Mesodermal cell (in vitro differentiated cells): ENCODE measurements around the gene TRIM41.
A peak's percentile ranks its signal among the peaks of the same experiment; 100 is the strongest.

Experiments
- H3K27ac ChIP-seq: 2 replicates; pipeline ENCODE4 v1.7.0; 2013; ENCODE audit warnings: mild to moderate bottlenecking, low read depth, low read length, moderate library complexity; ENCODE audit not compliant: severe bottlenecking
- H3K36me3 ChIP-seq: 2 replicates; pipeline ENCODE4 v1.7.1; 2013; ENCODE audit warnings: mild to moderate bottlenecking, low read length, moderate library complexity; ENCODE audit not compliant: control insufficient read depth, insufficient read depth
- H3K4me1 ChIP-seq: one replicate; pipeline ENCODE4 v1.7.1; 2013; ENCODE audit warnings: mild to moderate bottlenecking, low read length; ENCODE audit not compliant: insufficient read depth, control insufficient read depth, poor library complexity, severe bottlenecking
- H3K4me3 ChIP-seq: 2 replicates; pipeline ENCODE4 v1.7.0; 2013; ENCODE audit warnings: low read length, control low read depth, mild to moderate bottlenecking; ENCODE audit not compliant: insufficient read depth, poor library complexity, severe bottlenecking; ENCODE audit errors: extremely low read depth
- H3K9me3 ChIP-seq: 2 replicates; pipeline ENCODE4 v1.7.1; 2013; ENCODE audit warnings: mild to moderate bottlenecking, low read length, moderate library complexity; ENCODE audit not compliant: control insufficient read depth
- WGBS, 2 experiments: methylation state at CpG; one replicate each; pipeline ENCODE4 v1.1.5; 2013; ENCODE audit warnings: missing lambda C conversion rate in 2 of 2; ENCODE audit not compliant: insufficient coverage in 2 of 2; 5-methylcytosine and 5-hydroxymethylcytosine counted together

TRIM41 gene

GRCh38 chr5:181194489-181195248 lies 28.4 kb upstream of the TRIM41 start:
- Histone ChIP-seq H3K27ac (no peak overlapping the region), H3K9me3 (no peaks in the 10 kb centered on the region), H3K4me3 (no peak overlapping the region), H3K36me3 (no peaks in the 10 kb centered on the region), H3K4me1 (peaks cover 17% of the 10 kb centered on the region)
- WGBS, 2 experiments, result 87 to 88% methylated on average over 21 of the region's 21 CpGs

- 93 to 96% methylated on average over 44 of the region's 45 CpGs for WGBS, 2 experiments
- Histone ChIP-seq H3K36me3 (no peaks in the 10 kb centered on the region), H3K27ac (no peak overlapping the region), H3K4me3 (no peak overlapping the region), H3K4me1 (peaks cover 11% of the 10 kb centered on the region), H3K9me3 (no peaks in the 10 kb centered on the region)
Measured at GRCh38 chr5:181195249-181195761, 27.8 kb upstream of the TRIM41 start.

DNA sequence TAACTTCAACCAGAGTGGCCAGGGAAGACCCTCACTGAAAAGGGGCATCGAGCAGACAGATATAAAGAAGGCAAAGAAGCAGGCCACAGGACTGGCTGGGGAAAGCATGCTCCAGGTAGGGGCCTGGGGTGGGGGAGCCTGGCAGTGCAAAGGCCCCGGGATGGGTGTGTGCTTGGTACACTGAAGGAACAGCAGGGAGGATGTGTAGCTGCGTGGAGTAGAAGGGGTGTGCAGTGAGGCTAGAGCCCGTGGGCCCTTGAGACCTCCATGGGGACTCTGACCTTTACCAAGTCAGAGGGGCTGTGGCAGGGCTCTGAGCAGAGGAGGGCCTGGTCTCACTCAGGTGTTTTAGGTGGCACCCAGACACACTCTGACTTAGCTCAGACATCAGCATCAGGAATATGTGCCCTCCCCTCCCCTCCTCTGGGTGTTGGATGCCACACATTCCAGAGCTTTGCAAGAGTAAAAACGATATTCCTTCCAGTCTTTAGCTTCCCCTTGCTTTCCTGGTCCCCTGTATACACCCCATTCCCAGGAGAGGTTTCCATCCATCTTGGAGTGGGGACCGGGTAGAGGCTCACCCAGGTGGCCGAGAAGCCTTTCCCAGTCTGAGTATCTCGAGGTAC lies 25.6 kb upstream of the TRIM41 start:
- Histone ChIP-seq H3K4me3 (no peak overlapping the region), H3K27ac (no peak overlapping the region), H3K4me1 (peaks cover 7% of the 10 kb centered on the region), H3K9me3 (no peaks in the 10 kb centered on the region), H3K36me3 (no peaks in the 10 kb centered on the region)
- 74 to 77% methylated on average over 6 to 7 of the region's 8 CpGs for WGBS, 2 experiments

DNA sequence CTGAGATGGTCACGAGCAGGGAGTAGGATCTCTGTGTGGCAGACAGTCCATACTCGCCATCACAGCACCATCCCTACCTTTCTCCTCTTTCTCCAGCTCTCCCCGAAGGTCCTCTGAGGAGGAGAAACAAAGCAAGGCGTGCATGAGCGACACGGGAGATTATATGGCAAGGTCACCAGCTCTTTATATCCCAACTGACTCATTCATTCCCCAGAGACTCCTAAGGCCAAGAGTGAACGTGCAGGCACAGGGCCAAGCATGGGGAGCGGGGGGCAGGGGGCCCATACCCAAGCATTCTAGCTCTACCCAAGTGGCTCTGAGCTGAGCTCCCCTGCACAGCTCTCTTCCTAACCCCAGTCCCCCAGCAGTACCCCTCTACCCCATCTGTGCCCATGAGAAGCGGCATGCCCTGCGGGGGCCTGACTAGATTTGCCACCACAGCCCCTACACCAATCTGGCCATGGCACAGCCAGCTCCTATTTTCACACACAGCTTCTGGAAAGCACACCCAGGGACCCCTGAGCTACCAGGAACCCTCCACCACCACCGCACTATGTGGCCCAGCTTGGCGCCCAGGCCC lies 24.9 kb upstream of the TRIM41 start:
- no peak overlapping the region for H3K27ac ChIP-seq
- no peak overlapping the region for H3K4me3 ChIP-seq
- peaks cover 7% of the 10 kb centered on the region for H3K4me1 ChIP-seq
- H3K36me3 ChIP-seq, result no peaks in the 10 kb centered on the region
- no peaks in the 10 kb centered on the region for H3K9me3 ChIP-seq
- WGBS, 2 experiments, result 80 to 84% methylated on average over 3 to 8 of the region's 12 CpGs

GRCh38 chr5:181198905-181199519 lies 24.1 kb upstream of the TRIM41 start:
- Histone ChIP-seq H3K27ac (no peak overlapping the region), H3K36me3 (no peaks in the 10 kb centered on the region), H3K4me3 (no peak overlapping the region), H3K9me3 (no peaks in the 10 kb centered on the region), H3K4me1 (peaks cover 7% of the 10 kb centered on the region)
- 41 to 66% methylated on average over 5 to 9 of the region's 9 CpGs for WGBS, 2 experiments

DNA sequence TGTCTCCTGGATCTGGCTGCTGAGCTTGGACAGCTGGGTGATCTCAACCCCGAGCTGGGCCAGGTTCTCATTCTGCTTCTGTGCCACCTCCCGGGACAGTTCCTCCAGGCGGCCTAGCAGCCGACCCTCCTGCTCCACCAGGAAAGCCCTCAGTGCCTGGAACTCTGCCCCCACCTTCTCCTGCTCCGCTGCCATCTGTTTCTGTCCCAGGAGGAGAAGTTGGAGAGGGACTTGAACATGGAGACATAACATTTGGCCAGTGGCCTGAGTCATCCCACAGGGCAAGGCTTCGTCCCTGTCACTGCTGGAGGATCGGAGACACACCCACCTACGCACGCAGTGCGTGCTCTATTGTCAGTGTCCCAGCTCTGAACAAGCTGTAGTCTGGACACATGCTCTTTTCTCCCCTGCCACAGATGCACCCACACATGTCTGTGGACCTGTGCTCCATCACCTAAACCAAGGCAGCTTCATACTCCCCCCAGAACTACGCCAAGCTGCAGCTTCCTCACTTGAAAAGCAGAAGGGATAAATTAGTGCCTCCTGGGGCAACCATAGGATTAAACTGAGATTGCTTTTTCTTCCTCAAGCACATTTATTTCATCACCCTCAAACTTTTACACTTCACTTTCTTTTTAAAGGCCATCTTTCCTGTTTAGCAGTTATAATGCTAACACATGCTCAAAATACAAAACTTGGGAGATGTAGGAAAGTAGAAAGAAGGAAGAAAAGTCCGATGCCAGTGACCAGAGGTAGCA lies 23.0 kb upstream of the TRIM41 start:
- WGBS, 2 experiments, result 92% methylated on average over 10 to 11 of the region's 12 CpGs
- Histone ChIP-seq H3K4me3 (no peak overlapping the region), H3K27ac (no peak overlapping the region), H3K36me3 (no peaks in the 10 kb centered on the region), H3K4me1 (peaks cover 7% of the 10 kb centered on the region), H3K9me3 (no peaks in the 10 kb centered on the region)

DNA sequence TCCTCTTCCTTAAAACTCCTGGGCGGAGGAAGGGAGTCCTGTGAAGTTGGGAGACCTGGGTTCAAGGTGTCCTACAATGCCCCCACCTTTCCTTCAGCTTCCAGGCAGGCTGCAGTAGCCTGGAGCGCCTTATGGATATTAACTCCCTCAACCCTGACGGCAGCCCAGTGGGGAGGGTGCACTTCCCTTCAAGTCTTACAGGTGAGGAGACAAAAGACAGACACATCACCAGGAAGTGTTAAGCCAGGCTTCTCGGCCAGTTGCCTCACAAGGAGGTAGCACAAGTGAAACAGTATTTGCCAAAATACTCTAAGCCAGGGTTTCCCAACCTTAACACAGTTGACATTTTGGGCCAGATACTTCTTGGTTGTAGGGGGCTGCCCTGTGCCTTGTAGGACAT lies 22.3 kb upstream of the TRIM41 start:
- no peaks in the 10 kb centered on the region for H3K9me3 ChIP-seq
- H3K36me3 ChIP-seq, result no peaks in the 10 kb centered on the region
- WGBS, 2 experiments, result 20 to 60% methylated on average over 1 of the region's 4 CpGs
- H3K4me1 ChIP-seq, result peaks cover 15% of the 10 kb centered on the region
- no peak overlapping the region for H3K4me3 ChIP-seq
- H3K27ac ChIP-seq, result no peak overlapping the region

DNA sequence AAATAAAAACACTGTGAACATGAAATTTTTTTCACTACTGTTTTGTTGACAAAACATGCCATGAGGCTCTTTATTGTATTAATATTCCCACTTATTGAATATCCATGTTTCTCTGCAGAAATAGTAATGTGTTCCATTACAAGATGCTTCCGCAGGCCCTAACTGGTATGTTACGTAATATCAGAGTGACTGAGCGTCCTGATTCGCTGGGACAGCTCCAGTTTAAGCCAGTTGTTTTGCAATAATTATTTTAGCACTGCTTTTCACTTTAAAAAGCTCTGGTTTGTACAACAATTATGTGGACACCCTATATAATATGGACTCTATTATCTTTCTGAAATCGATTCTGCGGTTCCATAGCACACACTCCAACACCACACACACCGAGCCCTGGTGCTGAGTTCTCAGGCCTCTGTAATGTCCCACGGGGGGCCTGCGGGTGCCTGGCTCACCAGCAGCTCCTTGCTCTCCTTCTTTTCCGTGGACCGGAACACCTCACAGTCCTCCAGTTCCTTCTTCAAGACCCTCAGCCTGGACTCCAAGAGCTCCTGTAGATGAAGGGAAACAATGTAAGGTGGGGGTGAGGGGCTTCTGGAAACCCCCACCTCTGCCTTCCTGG lies 19.9 kb upstream of the TRIM41 start:
- H3K9me3 ChIP-seq, result no peaks in the 10 kb centered on the region

DNA sequence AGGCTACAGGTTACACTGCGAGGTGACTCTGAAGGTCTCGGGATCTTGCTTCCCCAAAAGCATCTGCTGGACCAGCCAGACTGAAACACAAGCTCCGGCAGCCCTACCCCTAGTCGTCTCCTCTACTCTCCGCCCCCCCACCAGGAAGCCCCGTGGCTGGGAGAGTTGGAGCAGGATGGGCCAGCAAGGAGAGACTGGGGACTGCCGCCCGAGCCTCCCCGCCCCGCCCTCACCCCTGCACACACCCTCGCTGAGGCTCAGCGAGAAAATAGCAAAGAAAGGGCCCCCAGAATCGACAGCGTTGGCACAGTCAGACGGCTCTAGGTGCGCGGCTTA lies 19.3 kb upstream of the TRIM41 start:
- Histone ChIP-seq H3K36me3 (no peaks in the 10 kb centered on the region), H3K4me3 (peak overlapping the region; percentile 56), H3K4me1 (peaks cover 7% of the 10 kb centered on the region), H3K9me3 (no peaks in the 10 kb centered on the region), H3K27ac (no peak overlapping the region)
- 5 to 8% methylated on average over 10 to 15 of the region's 17 CpGs for WGBS, 2 experiments

More for the DNA sequence above, 19.9 kb upstream of the TRIM41 start:
- H3K27ac ChIP-seq, result no peak overlapping the region
- H3K4me1 ChIP-seq, result peaks cover 7% of the 10 kb centered on the region
- 83 to 84% methylated on average over 9 of the region's 11 CpGs for WGBS, 2 experiments
- no peak overlapping the region for H3K4me3 ChIP-seq
- H3K36me3 ChIP-seq, result no peaks in the 10 kb centered on the region
